GM21786 (cell line): ENCODE data around the gene CACNB2.

Source experiments
- ATAC-seq: cut with Tn5 transposase; IDR thresholded peaks from one replicate; pipeline ENCODE4 v1.9.1; 2021; ENCODE audit not compliant: unreplicated experiment

The CACNB2 gene

DNA sequence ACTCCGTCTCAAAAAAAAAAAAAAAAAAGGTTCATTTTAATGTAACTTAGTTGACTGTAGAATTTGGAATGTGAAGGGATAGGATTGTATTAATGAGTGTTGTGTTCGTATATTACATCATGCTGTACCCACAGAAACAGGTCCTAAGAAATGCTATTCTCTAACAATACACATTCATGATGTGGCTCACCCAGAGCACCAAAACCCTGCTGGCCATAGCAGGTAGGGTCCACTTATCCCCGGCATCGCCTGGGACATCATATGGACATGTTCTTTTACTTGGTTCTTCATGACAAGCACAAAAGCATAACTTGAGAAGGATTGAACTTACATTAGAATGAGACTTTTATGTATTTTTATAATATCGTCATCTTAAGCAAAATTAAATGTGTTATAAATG is 241.5 kb downstream of the CACNB2 start:
- no peak for ATAC-seq

DNA sequence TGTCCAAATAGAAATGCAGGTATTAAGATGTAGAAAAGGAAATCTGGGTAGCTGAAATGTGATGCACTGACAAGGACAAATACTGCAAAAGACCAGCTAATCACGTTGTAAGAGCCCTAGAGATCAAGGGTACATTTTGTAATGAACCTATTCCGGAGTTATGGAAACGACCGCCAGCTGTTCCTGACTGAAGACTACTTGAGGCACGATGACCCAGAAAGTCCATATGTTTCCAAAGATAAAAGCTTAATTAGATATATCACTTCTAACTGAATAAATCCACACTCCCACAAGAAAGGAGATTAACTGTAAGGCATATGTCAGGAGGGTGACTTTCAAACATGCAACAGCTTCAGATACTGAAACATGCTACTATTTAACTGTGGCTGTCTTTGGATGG is 257.7 kb downstream of the CACNB2 start:
- no peak for ATAC-seq

DNA sequence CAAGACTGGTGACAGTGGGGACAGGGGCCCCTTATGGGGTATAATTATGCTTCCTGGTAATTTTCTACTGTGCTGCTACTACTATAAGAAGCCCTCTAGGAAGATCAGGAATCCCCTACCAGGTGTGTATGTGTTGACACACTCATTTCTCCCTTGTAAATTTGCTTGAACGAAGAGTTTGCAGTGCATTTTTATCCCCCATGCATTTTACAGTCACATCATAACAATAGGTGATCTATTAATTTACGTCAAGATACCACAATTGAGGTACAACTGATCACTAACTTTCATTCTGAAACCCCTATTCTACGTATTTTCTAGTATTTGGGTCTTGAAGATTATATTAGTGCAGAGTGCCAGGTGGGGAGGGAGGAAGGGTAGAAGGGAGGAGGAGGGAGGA is 258.9 kb downstream of the CACNB2 start:
- ATAC-seq: peak; percentile 55

DNA sequence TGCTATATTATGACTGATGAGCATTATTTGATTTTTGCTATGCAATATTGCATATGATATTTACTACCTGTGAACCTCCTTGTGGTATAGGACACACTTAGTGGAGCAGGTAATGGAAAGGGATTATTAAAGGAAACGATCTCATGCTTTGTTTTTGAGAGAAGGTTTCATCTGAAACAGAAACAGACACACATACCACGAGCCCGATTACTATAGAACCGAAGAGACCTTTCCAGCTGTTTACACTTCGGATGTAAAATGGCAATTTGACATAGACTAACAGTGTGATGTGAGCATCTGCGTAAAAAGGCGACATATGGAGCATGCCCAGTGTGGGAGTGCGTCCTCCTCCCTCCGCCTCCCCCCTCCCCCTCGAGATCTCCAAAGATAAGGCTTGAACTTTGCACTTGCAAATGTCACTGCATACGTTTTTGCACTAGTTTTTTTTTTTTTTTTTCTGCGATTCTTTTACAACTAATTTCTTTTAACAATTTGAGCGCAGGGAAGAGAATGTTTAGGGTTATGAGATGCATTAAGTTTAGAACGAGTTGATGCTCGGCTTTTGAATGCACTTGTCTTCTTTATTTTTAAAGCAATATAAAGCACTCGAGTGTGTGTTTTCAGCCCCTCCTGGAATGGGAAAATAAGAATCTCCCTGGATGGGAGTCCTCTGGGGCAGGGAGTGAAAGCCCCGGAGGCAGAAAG is 260.1 kb downstream of the CACNB2 start:
- ATAC-seq: peak; percentile 62

DNA sequence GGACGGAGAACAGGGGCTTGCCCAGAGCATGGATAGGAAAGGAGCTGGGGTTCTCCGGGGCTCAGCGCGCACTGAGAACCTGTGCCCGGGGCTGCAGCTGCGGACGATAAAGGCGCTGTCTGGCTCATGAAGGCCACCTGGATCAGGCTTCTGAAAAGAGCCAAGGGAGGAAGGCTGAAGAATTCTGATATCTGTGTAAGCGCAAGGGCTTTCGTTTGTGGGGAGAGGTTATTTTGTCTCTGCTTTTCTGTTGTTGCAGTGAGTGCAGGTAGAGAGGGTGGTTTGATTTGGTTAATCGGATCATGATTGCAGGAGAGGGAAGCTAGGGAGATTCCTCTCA is 260.7 kb downstream of the CACNB2 start:
- ATAC-seq: no peak

DNA sequence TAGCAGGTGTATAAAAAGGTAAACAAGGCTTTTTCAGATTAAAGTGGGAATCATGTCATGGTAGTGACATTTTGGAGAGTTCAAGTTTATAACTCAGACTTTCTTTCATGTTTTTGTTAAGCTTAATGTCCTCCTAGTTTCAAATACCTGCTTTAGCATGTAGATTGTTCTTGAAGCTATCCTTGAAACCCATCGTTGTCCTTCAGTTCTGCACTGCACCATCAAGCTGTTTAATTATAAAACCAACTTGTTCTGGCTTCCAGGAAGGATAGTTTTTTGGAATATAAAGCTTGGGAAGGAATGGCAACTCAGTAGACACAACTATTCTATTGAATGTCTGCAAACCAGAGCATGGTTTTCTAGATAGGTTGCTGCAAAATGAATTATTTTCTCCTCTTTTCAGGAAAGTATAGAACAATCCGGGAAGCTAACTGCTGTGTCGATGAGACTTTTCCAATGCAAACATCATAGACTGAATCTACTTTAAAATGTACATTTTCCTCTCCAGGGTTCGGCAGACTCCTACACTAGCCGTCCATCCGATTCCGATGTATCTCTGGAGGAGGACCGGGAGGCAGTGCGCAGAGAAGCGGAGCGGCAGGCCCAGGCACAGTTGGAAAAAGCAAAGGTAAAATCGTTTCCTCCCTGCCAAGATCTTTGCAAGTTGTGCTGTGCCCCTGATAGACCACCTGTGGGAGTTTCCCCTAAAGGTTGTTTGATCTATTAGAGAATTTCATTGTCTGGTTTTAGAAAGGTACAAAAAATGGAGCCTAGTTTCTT is 261.4 kb downstream of the CACNB2 start:
- ATAC-seq: no peak

DNA sequence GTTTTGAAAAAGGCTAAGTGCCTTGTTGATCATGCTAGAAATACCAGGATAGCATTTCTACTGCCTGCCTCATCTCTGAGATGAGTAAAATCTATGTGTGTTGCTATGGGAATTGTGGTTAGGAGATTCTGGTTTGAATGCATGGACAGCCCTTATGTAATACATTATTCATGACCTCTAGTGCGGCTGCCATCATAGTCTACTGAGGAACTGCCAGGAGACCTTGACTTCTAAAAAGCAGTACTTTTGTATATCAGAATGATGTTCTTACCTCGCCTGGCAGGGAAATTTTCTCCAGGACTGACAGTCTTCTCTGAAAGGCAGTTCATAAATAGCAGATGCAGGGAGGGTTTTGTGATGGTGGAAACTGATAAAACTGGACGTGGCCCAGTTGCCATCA is 262.6 kb downstream of the CACNB2 start:
- ATAC-seq: no peak

DNA sequence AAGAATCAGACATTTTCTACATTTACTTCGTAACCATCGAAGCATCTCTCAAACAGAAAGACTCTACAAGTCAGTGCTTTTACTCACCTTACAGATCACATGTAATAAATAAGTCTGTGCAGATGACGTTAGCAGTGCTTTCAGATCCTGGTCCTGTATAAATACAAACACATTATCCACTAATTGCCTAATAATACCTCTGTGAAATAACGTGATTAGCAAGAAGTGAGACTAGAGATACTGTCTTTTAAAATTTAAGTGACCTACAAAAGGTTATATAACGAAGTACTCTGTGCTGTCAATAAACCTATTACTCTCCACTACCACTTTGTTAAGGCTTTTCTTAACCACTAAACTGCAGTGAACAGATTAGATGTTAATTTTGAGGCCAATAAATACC is 264.3 kb downstream of the CACNB2 start:
- no peak for ATAC-seq

DNA sequence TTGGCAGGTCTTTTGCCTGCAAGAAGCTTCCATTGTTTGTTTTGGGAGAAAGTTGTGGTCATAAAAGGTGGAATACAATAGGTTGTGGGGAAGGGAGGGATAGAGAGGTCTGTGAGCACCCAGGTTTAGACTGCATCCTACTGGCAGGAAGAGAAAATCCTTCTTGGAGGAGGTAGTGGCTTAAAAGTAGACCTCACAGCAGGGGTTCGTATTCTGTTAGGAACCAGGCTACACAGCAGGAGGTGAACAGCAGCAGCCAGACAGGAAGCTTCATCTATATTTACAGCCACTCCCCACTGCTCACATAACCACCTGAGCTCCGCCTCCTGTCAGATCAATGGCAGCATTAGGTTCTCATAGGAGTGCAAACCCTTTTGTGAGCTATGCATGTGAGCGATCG is 265.9 kb downstream of the CACNB2 start:
- no peak for ATAC-seq

DNA sequence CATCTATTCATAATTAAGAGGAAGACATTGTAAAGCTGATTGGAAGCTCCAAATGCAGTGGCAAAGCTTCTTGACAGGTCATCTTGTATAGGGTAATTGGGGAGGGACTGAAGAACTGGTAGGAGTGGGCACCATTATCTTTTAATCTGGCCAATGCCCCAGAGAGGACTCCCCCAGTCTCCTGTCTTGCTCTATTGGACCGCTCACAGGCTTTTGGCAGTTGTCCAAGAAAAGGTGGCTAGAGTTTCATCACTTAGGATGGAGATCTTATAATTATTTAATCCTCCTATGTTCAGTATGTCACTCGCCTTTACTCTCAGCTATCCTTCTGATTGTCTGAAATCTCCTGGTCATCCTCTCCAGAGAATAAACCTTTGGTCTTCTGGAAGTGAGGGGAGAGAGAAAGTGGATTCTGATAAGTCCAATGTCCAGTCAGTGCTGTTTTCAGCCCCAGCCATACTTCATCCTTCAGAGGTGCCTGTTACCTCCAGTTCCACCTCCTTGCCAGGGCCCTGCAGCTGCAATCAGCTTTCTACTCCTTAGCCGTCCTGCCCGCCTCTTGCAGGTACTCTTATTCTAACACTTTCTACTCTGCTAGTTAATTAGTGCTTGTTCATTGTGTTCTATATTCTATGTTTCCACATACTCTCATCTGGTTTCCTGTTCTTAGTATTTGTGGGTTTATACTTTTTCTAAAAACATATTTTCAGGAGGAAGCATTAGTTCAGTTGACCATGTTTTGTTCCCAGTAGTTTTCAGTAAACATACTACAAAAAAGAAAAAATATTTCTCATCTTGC is 269.6 kb downstream of the CACNB2 start:
- peak; percentile 57 for ATAC-seq

DNA sequence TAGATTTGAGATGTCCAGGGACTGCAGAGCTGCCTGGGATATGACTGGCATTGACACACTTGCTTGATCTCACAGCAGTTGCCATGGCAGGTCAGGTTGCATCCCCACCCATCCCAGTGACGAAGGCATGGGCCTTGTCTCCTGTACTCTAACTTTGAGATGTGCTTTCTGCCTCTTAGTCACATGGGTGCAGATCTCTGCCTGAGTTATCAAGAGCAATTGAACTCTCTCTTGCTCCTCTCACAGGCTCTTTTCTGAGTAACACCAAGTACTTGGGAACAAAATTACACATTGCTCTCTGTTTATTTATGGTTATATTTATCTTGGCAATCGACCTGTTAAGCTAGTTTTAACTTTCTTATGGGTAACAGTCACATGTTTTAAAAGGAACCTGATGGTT is 273.8 kb downstream of the CACNB2 start:
- no peak for ATAC-seq

DNA sequence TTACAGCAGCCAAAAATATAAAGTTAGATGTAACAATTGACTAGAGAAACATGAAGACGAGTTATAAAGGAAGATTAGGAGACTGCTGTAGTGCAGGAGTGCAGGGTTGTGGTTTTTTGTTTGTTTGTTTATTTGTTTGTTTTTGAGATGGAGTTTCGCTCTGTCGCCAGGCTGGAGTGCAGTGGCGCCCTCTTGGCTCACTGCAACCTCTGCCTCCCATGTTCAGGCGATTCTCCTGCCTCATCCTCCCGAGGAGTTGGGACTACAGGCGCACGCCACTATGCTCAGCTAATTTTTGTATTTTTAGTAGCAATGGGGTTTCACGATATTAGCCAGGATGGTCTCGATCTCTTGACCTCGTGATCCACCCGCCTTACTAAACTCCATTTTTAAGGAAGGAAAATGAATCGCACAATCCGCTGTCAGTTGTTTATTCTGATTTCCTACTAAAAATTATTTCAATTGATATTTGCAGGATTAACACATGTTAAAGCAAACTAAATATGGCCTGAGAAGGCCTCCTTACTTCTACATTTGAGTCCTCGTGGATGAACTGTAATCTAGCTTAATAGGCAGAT is 277.8 kb downstream of the CACNB2 start:
- no peak for ATAC-seq

DNA sequence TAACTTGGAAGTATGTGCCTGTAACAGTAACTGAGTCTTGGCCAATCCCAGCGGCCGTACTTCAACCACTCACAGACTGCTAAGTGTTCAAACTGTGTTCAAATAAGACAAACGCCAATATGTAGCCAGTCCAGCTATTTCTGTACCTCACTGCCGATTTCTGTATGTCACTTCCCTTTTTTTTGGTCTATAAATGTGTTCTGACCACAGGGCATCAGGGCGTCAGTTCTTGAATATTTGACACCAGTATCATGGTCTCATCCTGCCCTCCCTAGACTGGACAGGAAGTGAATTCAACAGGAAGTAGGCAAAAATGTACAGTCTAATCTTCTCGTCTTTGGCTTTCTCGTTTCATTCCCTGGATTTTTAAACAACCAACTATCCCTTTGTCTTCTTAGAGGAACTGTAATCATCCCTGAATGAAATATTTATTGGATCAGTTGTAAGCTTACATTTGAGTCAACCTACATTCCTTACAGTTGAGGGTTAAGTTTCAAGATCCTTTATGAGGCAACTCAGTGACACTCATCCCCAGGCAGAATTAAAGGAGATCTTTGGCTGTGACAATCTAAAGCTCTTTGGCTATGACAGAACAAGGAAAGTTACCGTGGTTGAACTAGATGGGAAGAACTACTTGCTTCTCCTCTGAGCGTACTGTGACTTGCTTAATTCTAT is 278.5 kb downstream of the CACNB2 start:
- ATAC-seq: peak; percentile 74

DNA sequence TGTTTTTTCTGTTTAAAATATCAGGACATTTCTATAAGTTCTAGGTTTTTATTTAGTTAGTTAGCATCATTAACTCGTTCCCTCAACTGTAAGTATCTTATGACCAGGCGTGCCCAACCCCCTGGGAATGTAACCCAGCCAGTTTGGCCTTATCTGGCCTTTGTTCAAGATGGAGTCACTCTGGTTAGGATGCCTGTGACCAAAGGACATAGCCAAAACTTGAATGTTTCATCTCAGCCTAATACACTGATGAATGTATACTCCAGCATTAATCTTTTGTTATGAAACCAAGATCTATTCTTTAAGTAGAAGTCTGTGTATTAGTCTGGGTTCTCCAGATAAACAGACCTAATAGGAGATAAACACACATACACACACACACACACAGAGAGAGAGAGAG is 279.7 kb downstream of the CACNB2 start:
- ATAC-seq: no peak

DNA sequence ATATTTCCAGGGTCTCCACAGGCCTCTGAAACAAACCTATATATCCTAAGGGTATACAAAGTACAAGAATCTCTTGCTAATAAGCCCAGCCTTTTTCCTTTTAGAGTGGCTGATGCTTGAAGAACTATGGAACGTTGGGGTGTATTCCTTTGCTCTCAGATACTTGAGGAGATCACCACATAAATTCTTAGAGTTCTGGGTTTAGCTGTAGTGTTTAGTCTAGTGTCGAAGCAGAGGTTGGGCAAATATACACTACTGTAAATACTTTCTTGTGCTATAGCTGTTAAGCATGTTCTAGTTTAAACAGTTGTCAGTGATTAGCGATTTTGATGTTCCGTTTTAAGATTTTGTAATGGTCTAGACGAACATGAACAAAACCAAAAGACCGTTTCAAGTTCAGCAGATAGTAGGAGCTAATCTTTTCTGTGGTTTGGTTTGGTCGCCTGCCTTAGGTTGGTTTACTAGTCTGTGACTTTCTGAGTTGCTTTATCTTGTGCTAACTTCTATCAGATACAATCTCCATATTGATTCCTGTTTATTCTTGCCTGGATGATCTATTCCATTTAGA is 281.6 kb downstream of the CACNB2 start:
- no peak for ATAC-seq

DNA sequence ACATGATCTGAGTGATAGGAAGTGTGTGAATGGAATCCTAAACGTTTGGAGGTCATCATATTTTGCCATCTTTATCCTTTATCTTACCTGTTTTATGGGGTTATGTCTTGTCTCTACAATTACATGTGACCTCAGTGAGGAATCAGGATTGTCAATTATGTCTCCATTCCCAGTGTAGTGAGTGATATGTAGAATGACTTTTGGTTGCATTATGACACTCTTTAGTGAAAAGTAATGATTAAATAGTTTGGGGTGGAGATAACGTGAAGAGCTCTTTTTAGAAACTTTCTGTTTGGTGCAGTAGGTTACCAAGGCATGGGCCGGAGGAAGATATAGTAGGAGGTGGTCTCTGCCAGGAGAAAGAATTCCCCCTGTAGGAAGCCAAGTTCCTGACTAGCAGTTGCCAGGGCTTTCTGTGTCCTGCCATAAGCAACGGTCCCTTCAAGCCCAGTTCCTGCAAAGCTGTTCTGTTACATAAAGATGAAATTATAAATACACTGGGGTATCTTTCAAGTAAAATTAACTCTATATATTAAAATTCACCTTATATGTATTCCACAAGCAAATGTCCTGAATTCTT is 282.9 kb downstream of the CACNB2 start:
- no peak for ATAC-seq

DNA sequence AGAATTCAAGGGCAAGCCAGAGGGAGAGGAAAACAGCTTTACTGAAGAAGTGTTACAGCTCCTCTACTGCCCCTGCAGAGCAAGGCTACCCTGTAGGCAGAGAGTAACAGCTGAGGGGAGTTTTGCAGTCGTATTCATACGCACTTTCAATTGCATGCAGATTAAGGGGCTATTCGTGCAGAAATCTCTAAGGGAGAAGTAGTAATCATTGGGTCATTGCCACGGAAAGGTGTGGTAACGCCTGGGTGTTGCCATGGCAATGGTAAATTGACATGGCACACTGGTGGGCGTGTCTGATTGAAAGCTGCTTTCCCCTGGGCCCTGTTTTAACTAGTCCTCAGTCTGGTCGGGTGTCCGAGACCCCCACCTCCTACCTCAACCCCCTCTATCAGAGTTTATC is 284.0 kb downstream of the CACNB2 start:
- ATAC-seq: no peak

DNA sequence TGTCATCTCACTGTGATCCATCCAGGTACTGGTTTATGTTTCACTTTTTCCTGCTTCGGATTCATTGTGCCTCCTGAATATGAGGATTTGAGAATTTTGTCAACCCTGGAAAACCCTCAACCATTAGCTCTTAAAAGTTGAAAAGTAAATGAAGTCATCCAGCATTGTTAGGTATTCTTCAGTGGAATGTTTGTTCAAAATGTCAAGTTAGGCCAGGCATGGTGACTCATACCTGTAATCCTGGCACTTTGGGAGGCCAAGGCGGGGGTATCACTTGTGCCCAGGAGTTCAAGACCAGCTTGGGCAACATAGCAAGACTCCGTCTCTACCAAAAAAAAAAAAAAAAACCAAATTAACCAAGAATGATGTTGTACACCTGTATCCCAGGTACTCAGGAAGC is 289.1 kb downstream of the CACNB2 start:
- no peak for ATAC-seq

DNA sequence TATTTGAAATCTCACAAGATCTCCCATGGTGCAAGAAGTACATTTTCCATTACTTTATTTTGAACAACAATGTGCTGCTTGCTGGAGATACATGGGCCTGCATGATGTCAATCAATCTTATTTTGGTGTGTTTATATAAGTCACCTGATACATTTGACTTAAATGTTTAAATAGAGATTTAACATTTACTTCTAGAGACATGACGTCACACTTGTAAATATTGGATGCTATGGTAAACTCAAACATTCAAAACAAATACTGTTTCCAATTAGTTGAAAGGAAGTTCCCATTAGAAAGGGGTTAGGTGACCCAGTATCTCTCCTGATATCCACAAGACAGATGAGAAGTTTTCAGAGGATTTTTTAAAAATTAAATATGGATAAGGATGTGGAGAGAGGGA is 296.7 kb downstream of the CACNB2 start:
- ATAC-seq: no peak

DNA sequence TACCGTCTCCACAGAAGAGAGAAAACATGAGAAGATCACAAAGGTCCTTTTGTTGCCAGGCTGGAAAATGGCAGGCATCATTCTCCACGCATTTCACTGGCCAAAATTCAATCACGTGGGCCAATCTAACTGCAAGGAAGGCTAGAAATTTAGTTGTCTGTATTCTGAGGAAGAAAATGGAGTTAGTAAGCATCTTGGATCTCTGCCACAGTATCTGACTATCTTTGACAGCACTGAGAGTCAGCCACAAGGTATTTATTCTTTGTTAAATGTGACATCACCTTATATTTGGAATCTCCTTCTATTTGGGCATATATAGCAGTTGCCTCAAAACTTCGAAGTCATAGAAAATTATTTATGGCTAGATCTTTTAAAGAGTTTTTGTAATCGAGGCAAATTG is 297.3 kb downstream of the CACNB2 start:
- no peak for ATAC-seq
